22Rv1 (cell line): ENCODE measurements around the gene SASH1.

Experiments used
- H3K27ac ChIP-seq: fragments of 450-650 bp; 2 replicates; pipeline ENCODE4 v1.5.1; 2017
- ZFX ChIP-seq: fragments of 450-650 bp; IDR thresholded peaks from 2 replicates; pipeline ENCODE4 v1.6.1; 2017; ENCODE audit warnings: antibody characterized with exemption, borderline replicate concordance
- TF ChIP-seq, protein P1 (sequence below): fragments of 450-650 bp; IDR thresholded peaks from 2 replicates; pipeline ENCODE4 v1.5.1; 2017; ENCODE audit warnings: mild to moderate bottlenecking

The SASH1 gene

DNA sequence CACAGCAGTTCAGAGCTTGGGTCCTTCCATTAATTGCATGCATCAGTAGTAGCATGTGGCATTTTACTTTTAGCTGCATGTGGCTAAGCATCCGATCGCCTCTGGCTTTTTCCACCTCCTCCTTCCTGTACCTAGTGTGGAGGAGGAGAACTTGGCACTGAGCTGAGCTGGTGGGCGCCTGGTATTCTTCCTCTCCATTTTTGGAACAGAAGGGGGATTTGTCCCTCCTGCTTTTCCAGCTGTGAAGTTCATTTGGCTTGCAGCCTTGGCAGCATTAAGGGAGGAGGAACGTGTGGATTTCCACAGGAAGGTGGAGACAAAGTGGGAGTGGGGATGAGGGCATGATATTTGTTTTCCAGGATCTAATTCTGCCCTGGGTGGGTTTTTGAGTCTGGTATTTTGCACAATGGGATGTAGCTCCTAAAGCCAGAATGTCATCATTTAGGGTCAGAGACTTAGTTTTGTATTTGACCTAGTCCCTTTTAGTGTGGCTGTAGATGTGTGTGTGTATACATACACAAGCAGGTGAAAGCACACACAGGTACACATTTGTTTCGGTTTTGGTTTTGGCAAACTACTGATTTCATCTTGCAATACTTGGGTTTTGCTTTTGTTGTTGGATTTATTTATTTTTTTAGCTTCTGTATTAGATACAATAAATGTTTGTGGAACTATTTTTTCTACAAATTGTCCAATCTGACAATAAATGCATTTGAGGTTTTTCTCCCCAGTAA, 90.0 kb downstream of the SASH1 start:
- TF ChIP-seq ZFX: no peak
- TF ChIP-seq, protein P1, sequence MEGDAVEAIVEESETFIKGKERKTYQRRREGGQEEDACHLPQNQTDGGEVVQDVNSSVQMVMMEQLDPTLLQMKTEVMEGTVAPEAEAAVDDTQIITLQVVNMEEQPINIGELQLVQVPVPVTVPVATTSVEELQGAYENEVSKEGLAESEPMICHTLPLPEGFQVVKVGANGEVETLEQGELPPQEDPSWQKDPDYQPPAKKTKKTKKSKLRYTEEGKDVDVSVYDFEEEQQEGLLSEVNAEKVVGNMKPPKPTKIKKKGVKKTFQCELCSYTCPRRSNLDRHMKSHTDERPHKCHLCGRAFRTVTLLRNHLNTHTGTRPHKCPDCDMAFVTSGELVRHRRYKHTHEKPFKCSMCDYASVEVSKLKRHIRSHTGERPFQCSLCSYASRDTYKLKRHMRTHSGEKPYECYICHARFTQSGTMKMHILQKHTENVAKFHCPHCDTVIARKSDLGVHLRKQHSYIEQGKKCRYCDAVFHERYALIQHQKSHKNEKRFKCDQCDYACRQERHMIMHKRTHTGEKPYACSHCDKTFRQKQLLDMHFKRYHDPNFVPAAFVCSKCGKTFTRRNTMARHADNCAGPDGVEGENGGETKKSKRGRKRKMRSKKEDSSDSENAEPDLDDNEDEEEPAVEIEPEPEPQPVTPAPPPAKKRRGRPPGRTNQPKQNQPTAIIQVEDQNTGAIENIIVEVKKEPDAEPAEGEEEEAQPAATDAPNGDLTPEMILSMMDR: no peak
- H3K27ac ChIP-seq: no peak overlapping the region

GRCh38 chr6:148435386-148435785, 92.7 kb downstream of the SASH1 start:
- TF ChIP-seq, protein P1: no peak
- no peak for TF ChIP-seq ZFX
- H3K27ac ChIP-seq: no peak overlapping the region

DNA sequence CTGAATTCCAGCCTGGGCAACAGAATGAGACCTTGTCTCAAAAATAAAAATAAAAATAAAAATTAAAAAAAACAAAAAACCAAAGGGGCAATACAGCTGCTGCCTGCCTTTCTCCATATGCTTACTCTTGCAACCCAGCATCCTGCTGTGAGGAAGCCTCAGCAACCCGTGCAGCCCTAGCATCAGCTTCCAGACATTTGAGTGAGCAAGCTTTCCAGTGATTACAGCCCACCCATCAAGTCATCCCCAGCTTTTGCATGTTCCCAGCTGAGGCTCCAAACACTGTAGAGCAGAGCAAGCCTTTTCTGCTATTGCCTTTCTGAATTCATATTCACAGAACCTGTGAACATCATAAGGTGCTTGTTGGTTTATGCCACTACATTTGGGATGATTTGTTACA, 93.8 kb downstream of the SASH1 start:
- no peak for TF ChIP-seq ZFX
- TF ChIP-seq, protein P1: no peak
- no peak overlapping the region for H3K27ac ChIP-seq

- H3K27ac ChIP-seq: no peak overlapping the region
- TF ChIP-seq, protein P1: no peak
- TF ChIP-seq ZFX: no peak
Measured at GRCh38 chr6:148438632-148439031, 96.0 kb downstream of the SASH1 start.

DNA sequence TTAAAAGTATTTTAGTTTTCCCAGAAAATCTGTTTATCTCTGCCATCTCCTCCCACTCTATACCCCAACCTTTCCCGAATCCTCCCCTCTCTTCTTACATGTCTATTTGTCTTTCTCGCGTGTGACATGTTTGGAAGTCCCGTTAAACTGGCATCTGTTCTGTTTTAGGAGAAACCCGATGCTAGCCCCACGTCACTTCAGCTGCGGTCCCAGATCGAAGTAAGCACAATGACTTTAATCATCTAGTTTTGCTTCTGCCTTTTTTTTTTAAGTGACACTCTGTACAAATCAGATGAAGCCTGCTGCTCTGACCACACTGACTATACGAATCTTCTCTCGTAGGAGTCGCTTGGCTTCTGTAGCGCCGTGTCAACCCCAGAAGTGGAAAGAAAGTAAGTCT, 97.4 kb downstream of the SASH1 start:
- TF ChIP-seq, protein P1: no peak
- no peak overlapping the region for H3K27ac ChIP-seq

DNA sequence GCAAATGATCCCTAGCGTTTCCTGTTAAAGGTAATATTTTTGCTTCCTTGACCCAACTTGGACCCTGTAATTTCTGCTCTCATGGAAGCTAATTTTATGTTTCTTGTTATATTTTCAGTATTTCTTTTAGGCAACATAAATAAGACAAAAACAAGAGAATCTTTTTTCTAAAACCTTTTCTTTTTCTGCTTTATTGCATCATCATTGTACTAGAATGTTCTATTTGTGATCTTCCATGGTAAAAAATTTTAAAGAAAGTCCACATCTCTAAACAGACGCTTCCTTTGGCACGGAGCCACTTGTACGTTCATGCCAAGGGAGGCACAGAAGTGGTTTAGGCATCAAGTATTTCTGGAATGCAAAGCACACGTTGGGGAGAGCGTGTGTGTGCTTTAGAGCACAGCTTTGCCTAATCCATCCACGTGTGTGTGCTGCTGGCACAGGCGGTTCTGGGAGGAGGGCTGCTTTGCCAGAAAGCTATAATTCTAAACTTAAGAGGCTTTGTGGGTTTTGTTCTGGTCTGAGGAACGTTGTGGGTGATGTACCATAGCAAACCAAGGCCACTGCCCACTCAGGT, 98.3 kb downstream of the SASH1 start:
- no peak overlapping the region for H3K27ac ChIP-seq
- TF ChIP-seq, protein P1: no peak
- no peak for TF ChIP-seq ZFX

DNA sequence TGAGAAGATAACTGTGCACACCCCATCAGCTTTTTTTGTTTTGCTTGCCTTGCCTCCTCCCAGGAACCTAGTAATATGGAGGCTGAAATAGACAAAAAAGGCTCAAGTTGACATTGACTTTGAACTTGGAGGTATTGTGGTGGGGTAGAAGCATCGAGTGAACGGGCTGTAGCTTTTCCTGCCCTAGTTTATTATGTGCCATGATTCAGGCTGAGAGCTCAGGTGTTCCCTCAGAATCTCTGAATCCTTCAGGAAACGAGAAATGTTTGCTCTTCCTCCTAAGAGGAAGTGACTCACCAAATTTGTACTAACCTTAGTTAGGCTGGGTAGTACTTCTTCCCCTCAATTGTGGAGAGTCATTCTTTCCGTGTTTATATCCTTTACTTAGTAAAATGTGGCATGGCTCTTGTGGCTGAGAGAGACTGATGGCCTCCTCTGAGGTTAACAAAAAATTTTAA, 98.8 kb downstream of the SASH1 start:
- TF ChIP-seq, protein P1: no peak
- TF ChIP-seq ZFX: no peak
- no peak overlapping the region for H3K27ac ChIP-seq
